ENCODE results near the gene BCAS3.

BCAS3 gene

DNA sequence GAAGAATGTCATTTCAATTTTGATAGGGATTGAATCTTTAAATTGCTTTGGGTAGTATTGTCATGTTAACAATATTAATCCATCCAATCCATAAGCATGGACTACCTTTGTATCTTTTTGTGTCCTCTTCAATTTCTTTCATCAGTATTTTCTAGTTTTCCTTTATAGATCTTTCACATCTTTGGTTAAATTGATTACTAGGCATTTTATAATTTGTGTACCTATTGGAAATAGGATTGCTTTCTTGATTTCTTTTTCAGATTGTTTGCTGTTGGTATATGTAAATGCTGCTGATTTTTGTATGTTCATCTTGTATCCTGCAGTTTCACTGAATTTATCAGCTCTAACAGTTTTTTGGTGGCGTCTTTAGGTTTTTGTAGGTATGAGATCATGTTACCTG, 24.1 kb upstream of the BCAS3 start:
- TF ChIP-seq CEBPB (IDR thresholded peaks at IDR 0.05) (no peak), TAF1 (IDR thresholded peaks at IDR 0.05; ENCODE audit: low read depth) (no peak), TCF12 (IDR thresholded peaks at IDR 0.05; ENCODE audit: low read depth) (no peak), TEAD4 (IDR thresholded peaks at IDR 0.05) (no peak), USF1 (IDR thresholded peaks at IDR 0.05) (no peak), CREB1 (IDR thresholded peaks at IDR 0.05; ENCODE audit: low read depth) (no peak), ZBTB7A (IDR thresholded peaks at IDR 0.05; ENCODE audit: low read depth) (no peak), EP300 (IDR thresholded peaks at IDR 0.05; ENCODE audit: borderline replicate concordance) (no peak), FOXM1 (IDR thresholded peaks at IDR 0.05; ENCODE audit: borderline replicate concordance, low read depth) (no peak), RAD21 (IDR thresholded peaks at IDR 0.05; ENCODE audit: low read depth) (no peak), YY1 (IDR thresholded peaks at IDR 0.05; ENCODE audit: low read depth) (no peak), NFIC (IDR thresholded peaks at IDR 0.05) (no peak), EGR1 (IDR thresholded peaks at IDR 0.05) (no peak)
- TF ChIP-seq, protein P1, sequence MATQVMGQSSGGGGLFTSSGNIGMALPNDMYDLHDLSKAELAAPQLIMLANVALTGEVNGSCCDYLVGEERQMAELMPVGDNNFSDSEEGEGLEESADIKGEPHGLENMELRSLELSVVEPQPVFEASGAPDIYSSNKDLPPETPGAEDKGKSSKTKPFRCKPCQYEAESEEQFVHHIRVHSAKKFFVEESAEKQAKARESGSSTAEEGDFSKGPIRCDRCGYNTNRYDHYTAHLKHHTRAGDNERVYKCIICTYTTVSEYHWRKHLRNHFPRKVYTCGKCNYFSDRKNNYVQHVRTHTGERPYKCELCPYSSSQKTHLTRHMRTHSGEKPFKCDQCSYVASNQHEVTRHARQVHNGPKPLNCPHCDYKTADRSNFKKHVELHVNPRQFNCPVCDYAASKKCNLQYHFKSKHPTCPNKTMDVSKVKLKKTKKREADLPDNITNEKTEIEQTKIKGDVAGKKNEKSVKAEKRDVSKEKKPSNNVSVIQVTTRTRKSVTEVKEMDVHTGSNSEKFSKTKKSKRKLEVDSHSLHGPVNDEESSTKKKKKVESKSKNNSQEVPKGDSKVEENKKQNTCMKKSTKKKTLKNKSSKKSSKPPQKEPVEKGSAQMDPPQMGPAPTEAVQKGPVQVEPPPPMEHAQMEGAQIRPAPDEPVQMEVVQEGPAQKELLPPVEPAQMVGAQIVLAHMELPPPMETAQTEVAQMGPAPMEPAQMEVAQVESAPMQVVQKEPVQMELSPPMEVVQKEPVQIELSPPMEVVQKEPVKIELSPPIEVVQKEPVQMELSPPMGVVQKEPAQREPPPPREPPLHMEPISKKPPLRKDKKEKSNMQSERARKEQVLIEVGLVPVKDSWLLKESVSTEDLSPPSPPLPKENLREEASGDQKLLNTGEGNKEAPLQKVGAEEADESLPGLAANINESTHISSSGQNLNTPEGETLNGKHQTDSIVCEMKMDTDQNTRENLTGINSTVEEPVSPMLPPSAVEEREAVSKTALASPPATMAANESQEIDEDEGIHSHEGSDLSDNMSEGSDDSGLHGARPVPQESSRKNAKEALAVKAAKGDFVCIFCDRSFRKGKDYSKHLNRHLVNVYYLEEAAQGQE (IDR thresholded peaks at IDR 0.05; ENCODE audit: low read depth) = no peak
- TF ChIP-seq, protein P2, sequence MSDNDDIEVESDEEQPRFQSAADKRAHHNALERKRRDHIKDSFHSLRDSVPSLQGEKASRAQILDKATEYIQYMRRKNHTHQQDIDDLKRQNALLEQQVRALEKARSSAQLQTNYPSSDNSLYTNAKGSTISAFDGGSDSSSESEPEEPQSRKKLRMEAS (IDR thresholded peaks at IDR 0.05) = no peak

DNA sequence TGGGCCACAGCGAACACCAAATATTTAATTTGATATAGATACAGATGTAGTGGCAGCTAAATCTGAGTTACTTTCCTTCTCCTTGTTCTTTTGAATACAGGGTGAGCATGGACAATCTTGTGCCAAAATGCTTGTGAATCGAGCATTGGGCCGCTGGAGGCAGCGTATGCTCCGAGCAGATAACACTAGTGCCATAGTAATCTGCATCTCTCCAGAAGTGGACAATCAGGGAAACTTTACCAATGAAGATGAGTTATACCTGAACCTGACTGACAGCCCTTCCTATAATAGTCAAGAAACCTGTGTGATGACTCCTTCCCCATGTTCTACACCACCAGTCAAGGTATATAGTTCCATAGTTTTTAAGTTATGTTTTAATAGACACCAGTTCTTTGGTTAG, 21.2 kb upstream of the BCAS3 start:
- TF ChIP-seq, protein P2 (IDR thresholded peaks at IDR 0.05) = no peak
- TF ChIP-seq YY1 (IDR thresholded peaks at IDR 0.05; ENCODE audit: low read depth) (no peak), FOXM1 (IDR thresholded peaks at IDR 0.05; ENCODE audit: borderline replicate concordance, low read depth) (no peak), CEBPB (IDR thresholded peaks at IDR 0.05) (no peak), NFIC (IDR thresholded peaks at IDR 0.05) (no peak), TAF1 (IDR thresholded peaks at IDR 0.05; ENCODE audit: low read depth) (no peak), TCF12 (IDR thresholded peaks at IDR 0.05; ENCODE audit: low read depth) (no peak), TEAD4 (IDR thresholded peaks at IDR 0.05) (no peak), CREB1 (IDR thresholded peaks at IDR 0.05; ENCODE audit: low read depth) (no peak), RAD21 (IDR thresholded peaks at IDR 0.05; ENCODE audit: low read depth) (no peak), EP300 (IDR thresholded peaks at IDR 0.05; ENCODE audit: borderline replicate concordance) (no peak), USF1 (IDR thresholded peaks at IDR 0.05) (no peak), ZBTB7A (IDR thresholded peaks at IDR 0.05; ENCODE audit: low read depth) (no peak), EGR1 (IDR thresholded peaks at IDR 0.05) (no peak)
- TF ChIP-seq, protein P1 (IDR thresholded peaks at IDR 0.05; ENCODE audit: low read depth) = no peak

DNA sequence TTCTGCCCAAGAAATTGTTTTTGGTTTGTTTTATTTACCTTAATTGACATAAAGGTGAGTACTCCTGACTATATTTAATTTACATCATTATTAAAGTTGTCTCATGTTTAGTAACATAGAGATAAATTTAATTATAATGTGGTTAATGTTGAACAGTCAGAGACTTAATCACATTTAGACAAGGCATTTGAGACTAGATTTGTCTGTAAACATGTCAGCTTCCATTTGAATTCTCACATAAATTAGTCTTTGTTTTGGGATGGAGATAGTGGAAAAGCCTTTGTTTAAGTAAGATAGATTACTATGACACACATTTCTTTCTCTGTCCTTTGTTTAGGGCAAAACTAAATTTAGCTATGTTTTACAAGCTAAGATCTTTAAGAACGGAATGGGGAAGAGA, 18.5 kb upstream of the BCAS3 start:
- TF ChIP-seq CEBPB (IDR thresholded peaks at IDR 0.05) (no peak), RAD21 (IDR thresholded peaks at IDR 0.05; ENCODE audit: low read depth) (no peak), TEAD4 (IDR thresholded peaks at IDR 0.05) (no peak), FOXM1 (IDR thresholded peaks at IDR 0.05; ENCODE audit: borderline replicate concordance, low read depth) (no peak), NFIC (IDR thresholded peaks at IDR 0.05) (no peak), USF1 (IDR thresholded peaks at IDR 0.05) (no peak), TCF12 (IDR thresholded peaks at IDR 0.05; ENCODE audit: low read depth) (no peak), EP300 (IDR thresholded peaks at IDR 0.05; ENCODE audit: borderline replicate concordance) (no peak), ZBTB7A (IDR thresholded peaks at IDR 0.05; ENCODE audit: low read depth) (no peak), EGR1 (IDR thresholded peaks at IDR 0.05) (no peak), CREB1 (IDR thresholded peaks at IDR 0.05; ENCODE audit: low read depth) (no peak), TAF1 (IDR thresholded peaks at IDR 0.05; ENCODE audit: low read depth) (no peak), YY1 (IDR thresholded peaks at IDR 0.05; ENCODE audit: low read depth) (no peak)
- TF ChIP-seq, protein P2 (IDR thresholded peaks at IDR 0.05) = no peak
- TF ChIP-seq, protein P1 (IDR thresholded peaks at IDR 0.05; ENCODE audit: low read depth) = no peak

All from Ishikawa (cell line).